Thoracic aorta (tissue), 2 donors: ENCODE data around the gene BAG5. TPM values are rescaled to one million over a fixed set of nuclear protein-coding genes. Genes with fewer than 3 reads are reported as not detected.

ENCODE experiments used
- ATAC-seq: fragments of 150-250 bp; one replicate; pipeline ENCODE4 v1.8.0; 2017; ENCODE audit warnings: low read depth; ENCODE audit not compliant: insufficient number of reproducible peaks, low FRiP score
- DNase-seq: peaks from one replicate; pipeline ENCODE4 v3.0.0-alpha.2; 2020; ENCODE audit warnings: low spot score
- H3K27ac ChIP-seq, 2 donors: fragments of 200-600 bp; sonication (generic); 1 replicate in 1 of 2; 2 replicates in 1 of 2; pipeline ENCODE4 v1.5.1; 2016; ENCODE audit warnings: mild to moderate bottlenecking in 2 of 2, moderate library complexity in 2 of 2
- H3K27me3 ChIP-seq: fragments of 200-600 bp; sonication (generic); replicated peaks from 2 replicates; pipeline ENCODE4 v1.6.0; 2016; ENCODE audit warnings: mild to moderate bottlenecking; ENCODE audit not compliant: insufficient read depth
- H3K36me3 ChIP-seq: fragments of 200-600 bp; sonication (generic); one replicate; pipeline ENCODE4 v1.5.1; 2016
- H3K4me1 ChIP-seq, 2 donors: fragments of 200-600 bp; sonication (generic); 1 replicate in 1 of 2; 2 replicates in 1 of 2; pipeline versions ENCODE4 v1.5.1 to v1.6.0; 2016; ENCODE audit warnings: low read depth in 2 of 2, mild to moderate bottlenecking in 1 of 2; ENCODE audit not compliant: control insufficient read depth in 1 of 2
- H3K4me3 ChIP-seq: fragments of 200-600 bp; sonication (generic); 2 replicates; pipeline ENCODE4 v1.5.1; 2016; ENCODE audit warnings: mild to moderate bottlenecking
- H3K9me3 ChIP-seq: fragments of 200-600 bp; sonication (generic); 2 replicates; pipeline ENCODE4 v1.5.1; 2016
- CTCF ChIP-seq: fragments of 200-600 bp; sonication (generic); IDR thresholded peaks from one replicate; pipeline ENCODE4 v1.5.1; 2019; ENCODE audit warnings: antibody characterized with exemption
- total RNA-seq, 2 donors: library from RNA; depleted of rRNA; stranded (reverse); fragments of >200 nt; gene quantifications; one replicate each; pipeline versions ENCODE4 v1.1.0 to v1.2.3, GENCODE V29; 2016

Gene BAG5
- total RNA-seq, 2 donors from 2014 or later: 21.0 to 34.9 TPM

- no peak for TF ChIP-seq CTCF
- H3K4me1 ChIP-seq: peaks cover 5 to 16% of the 10 kb centered on the region in 2 donors
- H3K27ac ChIP-seq: peak overlapping the region in 1 of 2 donors; percentile 4
Measured at GRCh38 chr14:103574707-103575285, 12.3 kb upstream of the BAG5 start.

GRCh38 chr14:103574104-103574503, 11.6 kb upstream of the BAG5 start:
- Histone ChIP-seq H3K9me3 (no peaks in the 10 kb centered on the region), H3K4me1 (peaks cover 5 to 16% of the 10 kb centered on the region in 2 donors), H3K27me3 (no peaks in the 10 kb centered on the region), H3K4me3 (no peak overlapping the region), H3K27ac (no peak overlapping the region), H3K36me3 (peaks cover 26% of the 10 kb centered on the region)
- TF ChIP-seq CTCF: no peak
- DNase-seq: no peak
- no peak for ATAC-seq

More at GRCh38 chr14:103574707-103575285, 12.3 kb upstream of the BAG5 start:
- ATAC-seq (no peak), DNase-seq (no peak)
- Histone ChIP-seq H3K36me3 (peaks cover 26% of the 10 kb centered on the region), H3K4me3 (no peak overlapping the region), H3K27me3 (no peaks in the 10 kb centered on the region), H3K9me3 (no peaks in the 10 kb centered on the region)

GRCh38 chr14:103569408-103569807, 7.0 kb upstream of the BAG5 start:
- DNase-seq: no peak
- peaks cover under 1 to 15% of the 10 kb centered on the region in 2 donors for H3K4me1 ChIP-seq

GRCh38 chr14:103568952-103569351, 6.5 kb upstream of the BAG5 start:
- H3K27me3 ChIP-seq: no peaks in the 10 kb centered on the region
- H3K4me1 ChIP-seq: peaks cover 6 to 19% of the 10 kb centered on the region in 2 donors
- peaks cover 7% of the 10 kb centered on the region for H3K36me3 ChIP-seq
- no peak for TF ChIP-seq CTCF
- ATAC-seq: no peak
- no peak for DNase-seq
- H3K27ac ChIP-seq: no peak overlapping the region
- no peak overlapping the region for H3K4me3 ChIP-seq
- no peaks in the 10 kb centered on the region for H3K9me3 ChIP-seq

More at GRCh38 chr14:103569408-103569807, 7.0 kb upstream of the BAG5 start:
- no peak for ATAC-seq
- Histone ChIP-seq H3K27me3 (no peaks in the 10 kb centered on the region), H3K27ac (no peak overlapping the region), H3K36me3 (peaks cover 7% of the 10 kb centered on the region), H3K9me3 (no peaks in the 10 kb centered on the region), H3K4me3 (no peak overlapping the region)
- TF ChIP-seq CTCF: no peak

- Histone ChIP-seq H3K27me3 (no peaks in the 10 kb centered on the region), H3K9me3 (no peaks in the 10 kb centered on the region), H3K27ac (no peak overlapping the region), H3K4me3 (peak overlapping the region; percentile 85), H3K4me1 (peaks cover 30 to 52% of the 10 kb centered on the region in 2 donors), H3K36me3 (peaks cover 12% of the 10 kb centered on the region)
- no peak for ATAC-seq
- TF ChIP-seq CTCF: no peak
- DNase-seq: no peak
Measured at GRCh38 chr14:103563844-103564505, 1.5 kb upstream of the BAG5 start.
